Smooth muscle cell (in vitro differentiated cells): ENCODE results near the gene MEOX2. TPM values are rescaled to one million over a fixed set of nuclear protein-coding genes. Genes with fewer than 3 reads are reported as not detected.

Experiments
- DNase-seq: peaks from one replicate; lab custom pipeline; 2025; ENCODE audit not compliant: unreplicated experiment; lab: John Stamatoyannopoulos, UW
- H2AFZ ChIP-seq: fragments of 200-600 bp; sonication (generic); 2 replicates; pipeline ENCODE4 v1.6.0; 2016; ENCODE audit warnings: antibody characterized with exemption, low read depth, mild to moderate bottlenecking
- H3F3A ChIP-seq: fragments of 200-600 bp; sonication (generic); 2 replicates; pipeline ENCODE4 v1.6.0; 2017; ENCODE audit warnings: antibody characterized with exemption, low read depth
- H3K27ac ChIP-seq: fragments of 200-600 bp; sonication (generic); 2 replicates; pipeline ENCODE4 v1.5.1; 2016; ENCODE audit warnings: low read depth, mild to moderate bottlenecking
- H3K27me3 ChIP-seq: fragments of 200-600 bp; sonication (generic); 2 replicates; pipeline ENCODE4 v1.6.1; 2016; ENCODE audit warnings: low read depth, mild to moderate bottlenecking
- H3K36me3 ChIP-seq: fragments of 200-600 bp; sonication (generic); 2 replicates; pipeline ENCODE4 v1.5.1; 2016; ENCODE audit warnings: low read depth
- H3K4me1 ChIP-seq: fragments of 200-600 bp; sonication (generic); 2 replicates; pipeline ENCODE4 v1.5.1; 2016; ENCODE audit warnings: low read depth
- H3K4me2 ChIP-seq: fragments of 200-600 bp; sonication (generic); 2 replicates; pipeline ENCODE4 v1.6.0; 2016; ENCODE audit warnings: mild to moderate bottlenecking
- H3K4me3 ChIP-seq: fragments of 200-600 bp; sonication (generic); 2 replicates; pipeline ENCODE4 v1.5.1; 2016; ENCODE audit warnings: mild to moderate bottlenecking
- H3K79me2 ChIP-seq: fragments of 200-600 bp; sonication (generic); 2 replicates; pipeline ENCODE4 v1.6.0; 2016; ENCODE audit warnings: low read depth, mild to moderate bottlenecking
- H3K9ac ChIP-seq: fragments of 200-600 bp; sonication (generic); 2 replicates; pipeline ENCODE4 v1.6.0; 2016; ENCODE audit warnings: low read depth
- H3K9me3 ChIP-seq: fragments of 200-600 bp; sonication (generic); replicated peaks from 2 replicates; pipeline ENCODE4 v1.5.1; 2016; ENCODE audit warnings: low read depth
- H4K20me1 ChIP-seq: fragments of 200-600 bp; sonication (generic); 2 replicates; pipeline ENCODE4 v1.6.0; 2016; ENCODE audit warnings: low read depth
- WGBS: methylation state at CpG from one replicate; pipeline ENCODE4 v1.1.7; 2016; ENCODE audit warnings: low lambda C conversion rate; 5-methylcytosine and 5-hydroxymethylcytosine counted together
- polyA plus RNA-seq: library from polyadenylated mRNA; unstranded; fragments of >200 nt; fragmentation: Nextera tagmentation; extraction: Ambion mirVana; gene quantifications from 2 replicates; pipeline ENCODE4 v1.2.1, GENCODE V29; 2016
- total RNA-seq: library from RNA; depleted of rRNA; stranded (reverse); fragments of >200 nt; gene quantifications from 2 replicates; pipeline ENCODE4 v1.2.3, GENCODE V29; 2014
- TF ChIP-seq, protein P1 (sequence below): fragments of 200-600 bp; sonication (generic); IDR thresholded peaks from 2 replicates; pipeline ENCODE4 v1.5.1; 2017; ENCODE audit warnings: borderline replicate concordance, mild to moderate bottlenecking, antibody characterized with exemption; ENCODE audit not compliant: insufficient read depth, poor library complexity, severe bottlenecking

MEOX2 gene
- total and polyA plus RNA-seq, 2 experiments from 2014 or later: 0.19 TPM; not detected in 1

DNA sequence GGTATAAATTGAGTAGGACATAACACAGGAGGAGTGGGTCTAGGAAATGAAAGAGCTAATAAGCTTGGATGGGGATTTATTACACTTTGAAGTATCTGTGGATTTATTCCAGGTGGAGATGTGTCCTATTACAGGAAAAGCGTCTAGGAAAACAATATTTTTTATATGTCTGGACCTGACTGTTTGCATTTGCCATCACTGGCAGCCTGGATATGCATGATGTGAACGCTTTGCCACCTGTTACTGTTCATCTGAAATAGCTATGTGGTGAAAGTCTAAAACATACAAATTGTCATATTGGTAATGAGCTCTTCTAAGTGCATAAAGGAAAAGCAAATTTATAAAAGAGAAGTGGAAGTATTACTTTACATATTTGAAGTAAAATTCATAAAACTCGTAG lies 93.1 kb downstream of the MEOX2 start:
- no peaks in the 10 kb centered on the region for H3F3A ChIP-seq
- H4K20me1 ChIP-seq: no peaks in the 10 kb centered on the region
- H3K4me2 ChIP-seq: no peak overlapping the region
- no peaks in the 10 kb centered on the region for H3K9me3 ChIP-seq
- TF ChIP-seq, protein P1, sequence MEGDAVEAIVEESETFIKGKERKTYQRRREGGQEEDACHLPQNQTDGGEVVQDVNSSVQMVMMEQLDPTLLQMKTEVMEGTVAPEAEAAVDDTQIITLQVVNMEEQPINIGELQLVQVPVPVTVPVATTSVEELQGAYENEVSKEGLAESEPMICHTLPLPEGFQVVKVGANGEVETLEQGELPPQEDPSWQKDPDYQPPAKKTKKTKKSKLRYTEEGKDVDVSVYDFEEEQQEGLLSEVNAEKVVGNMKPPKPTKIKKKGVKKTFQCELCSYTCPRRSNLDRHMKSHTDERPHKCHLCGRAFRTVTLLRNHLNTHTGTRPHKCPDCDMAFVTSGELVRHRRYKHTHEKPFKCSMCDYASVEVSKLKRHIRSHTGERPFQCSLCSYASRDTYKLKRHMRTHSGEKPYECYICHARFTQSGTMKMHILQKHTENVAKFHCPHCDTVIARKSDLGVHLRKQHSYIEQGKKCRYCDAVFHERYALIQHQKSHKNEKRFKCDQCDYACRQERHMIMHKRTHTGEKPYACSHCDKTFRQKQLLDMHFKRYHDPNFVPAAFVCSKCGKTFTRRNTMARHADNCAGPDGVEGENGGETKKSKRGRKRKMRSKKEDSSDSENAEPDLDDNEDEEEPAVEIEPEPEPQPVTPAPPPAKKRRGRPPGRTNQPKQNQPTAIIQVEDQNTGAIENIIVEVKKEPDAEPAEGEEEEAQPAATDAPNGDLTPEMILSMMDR: no peak
- H3K79me2 ChIP-seq: no peaks in the 10 kb centered on the region
- H3K27me3 ChIP-seq: no peaks in the 10 kb centered on the region
- H3K9ac ChIP-seq: no peak overlapping the region
- no peaks in the 10 kb centered on the region for H3K4me1 ChIP-seq
- 97% methylated on average over 3 of the region's 3 CpGs for WGBS
- no peak for DNase-seq
- no peak overlapping the region for H3K4me3 ChIP-seq
- no peak overlapping the region for H2AFZ ChIP-seq
- no peak overlapping the region for H3K27ac ChIP-seq
- no peaks in the 10 kb centered on the region for H3K36me3 ChIP-seq

GRCh38 chr7:15586266-15586665 lies 100.2 kb downstream of the MEOX2 start:
- Histone ChIP-seq H3K79me2 (no peaks in the 10 kb centered on the region), H3K4me3 (no peak overlapping the region), H3F3A (no peaks in the 10 kb centered on the region), H3K36me3 (no peaks in the 10 kb centered on the region), H3K27ac (no peak overlapping the region), H4K20me1 (no peaks in the 10 kb centered on the region), H3K4me2 (no peak overlapping the region), H3K27me3 (no peaks in the 10 kb centered on the region), H3K4me1 (no peaks in the 10 kb centered on the region), H2AFZ (no peak overlapping the region), H3K9ac (no peak overlapping the region), H3K9me3 (no peaks in the 10 kb centered on the region)
- TF ChIP-seq, protein P1: no peak
- no peak for DNase-seq
- 96% methylated on average over 4 of the region's 4 CpGs for WGBS

- H3K4me3 ChIP-seq: no peak overlapping the region
- no peaks in the 10 kb centered on the region for H3K4me1 ChIP-seq
- H3K9me3 ChIP-seq: no peaks in the 10 kb centered on the region
- no peaks in the 10 kb centered on the region for H4K20me1 ChIP-seq
- no peak overlapping the region for H3K27ac ChIP-seq
- no peak overlapping the region for H3K4me2 ChIP-seq
- TF ChIP-seq, protein P1: no peak
- no peaks in the 10 kb centered on the region for H3K27me3 ChIP-seq
- no peaks in the 10 kb centered on the region for H3K36me3 ChIP-seq
- WGBS: 92% methylated on average over 3 of the region's 3 CpGs
- H2AFZ ChIP-seq: no peak overlapping the region
- H3K79me2 ChIP-seq: no peaks in the 10 kb centered on the region
- DNase-seq: no peak
- no peaks in the 10 kb centered on the region for H3F3A ChIP-seq
- H3K9ac ChIP-seq: no peak overlapping the region
These were observed 101.9 kb downstream of the MEOX2 start for GRCh38 chr7:15584575-15584974.

GRCh38 chr7:15582773-15583172 lies 103.7 kb downstream of the MEOX2 start:
- Histone ChIP-seq H2AFZ (no peak overlapping the region), H4K20me1 (no peaks in the 10 kb centered on the region), H3F3A (no peaks in the 10 kb centered on the region), H3K4me3 (no peak overlapping the region), H3K9ac (no peak overlapping the region), H3K4me2 (no peak overlapping the region), H3K36me3 (no peaks in the 10 kb centered on the region), H3K79me2 (no peaks in the 10 kb centered on the region), H3K4me1 (no peaks in the 10 kb centered on the region), H3K27me3 (no peaks in the 10 kb centered on the region), H3K27ac (no peak overlapping the region), H3K9me3 (no peaks in the 10 kb centered on the region)
- 94% methylated on average over 1 of the region's 1 CpG for WGBS
- TF ChIP-seq, protein P1: no peak
- DNase-seq: no peak
